ENCODE data around the gene H6PD.

Gene H6PD, protein sequence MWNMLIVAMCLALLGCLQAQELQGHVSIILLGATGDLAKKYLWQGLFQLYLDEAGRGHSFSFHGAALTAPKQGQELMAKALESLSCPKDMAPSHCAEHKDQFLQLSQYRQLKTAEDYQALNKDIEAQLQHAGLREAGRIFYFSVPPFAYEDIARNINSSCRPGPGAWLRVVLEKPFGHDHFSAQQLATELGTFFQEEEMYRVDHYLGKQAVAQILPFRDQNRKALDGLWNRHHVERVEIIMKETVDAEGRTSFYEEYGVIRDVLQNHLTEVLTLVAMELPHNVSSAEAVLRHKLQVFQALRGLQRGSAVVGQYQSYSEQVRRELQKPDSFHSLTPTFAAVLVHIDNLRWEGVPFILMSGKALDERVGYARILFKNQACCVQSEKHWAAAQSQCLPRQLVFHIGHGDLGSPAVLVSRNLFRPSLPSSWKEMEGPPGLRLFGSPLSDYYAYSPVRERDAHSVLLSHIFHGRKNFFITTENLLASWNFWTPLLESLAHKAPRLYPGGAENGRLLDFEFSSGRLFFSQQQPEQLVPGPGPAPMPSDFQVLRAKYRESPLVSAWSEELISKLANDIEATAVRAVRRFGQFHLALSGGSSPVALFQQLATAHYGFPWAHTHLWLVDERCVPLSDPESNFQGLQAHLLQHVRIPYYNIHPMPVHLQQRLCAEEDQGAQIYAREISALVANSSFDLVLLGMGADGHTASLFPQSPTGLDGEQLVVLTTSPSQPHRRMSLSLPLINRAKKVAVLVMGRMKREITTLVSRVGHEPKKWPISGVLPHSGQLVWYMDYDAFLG

DNA sequence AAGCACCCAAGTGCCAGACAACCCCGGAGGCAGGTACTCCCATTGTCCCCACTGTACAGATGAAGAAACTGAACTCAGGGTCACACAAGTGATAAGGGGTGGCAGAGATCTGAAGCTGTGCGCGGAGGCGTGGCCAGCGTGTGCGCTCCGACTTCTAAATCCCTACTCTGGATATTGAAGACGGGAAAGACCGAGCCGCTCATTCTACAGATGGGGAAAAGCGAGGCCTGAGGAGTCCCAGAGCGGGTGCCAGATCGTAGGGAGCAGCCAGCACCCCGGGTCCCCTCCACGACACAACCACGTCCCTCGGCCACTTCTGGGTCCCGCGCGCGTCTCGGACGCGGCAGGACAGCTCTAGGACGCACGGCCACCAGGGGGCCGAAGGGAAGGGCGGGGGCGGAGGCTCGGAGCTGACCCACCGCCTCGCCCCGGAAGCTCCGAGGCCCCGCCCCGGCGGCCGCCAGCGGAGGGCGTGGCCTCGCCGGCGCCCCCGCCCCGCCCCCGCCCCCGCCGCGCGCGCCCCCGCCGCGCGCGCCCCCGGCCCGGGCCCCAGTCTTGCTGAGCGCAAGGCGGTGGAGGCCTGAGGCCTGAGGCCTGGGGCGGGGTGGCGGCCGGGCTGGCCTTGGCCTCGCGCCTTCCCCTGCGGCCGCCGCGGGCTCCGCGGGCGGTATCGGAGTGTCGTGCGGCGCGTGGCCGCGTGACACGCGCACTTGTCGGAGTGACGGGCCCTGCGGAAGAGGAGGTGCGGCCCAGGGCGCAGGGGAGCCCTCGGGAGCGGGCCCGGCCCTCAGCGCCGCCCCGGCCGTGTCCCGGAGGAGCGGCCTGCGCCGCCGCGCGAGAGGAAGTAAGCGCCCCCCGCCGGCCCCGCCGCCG lies at the start of gene H6PD:
TSS of gene H6PD (plus strand) at position 552 of the 873 bp plus-strand sequence. CDS start 10,161 bp downstream, outside the sequence.
- DNase-seq, result peak; percentile 80

DNA sequence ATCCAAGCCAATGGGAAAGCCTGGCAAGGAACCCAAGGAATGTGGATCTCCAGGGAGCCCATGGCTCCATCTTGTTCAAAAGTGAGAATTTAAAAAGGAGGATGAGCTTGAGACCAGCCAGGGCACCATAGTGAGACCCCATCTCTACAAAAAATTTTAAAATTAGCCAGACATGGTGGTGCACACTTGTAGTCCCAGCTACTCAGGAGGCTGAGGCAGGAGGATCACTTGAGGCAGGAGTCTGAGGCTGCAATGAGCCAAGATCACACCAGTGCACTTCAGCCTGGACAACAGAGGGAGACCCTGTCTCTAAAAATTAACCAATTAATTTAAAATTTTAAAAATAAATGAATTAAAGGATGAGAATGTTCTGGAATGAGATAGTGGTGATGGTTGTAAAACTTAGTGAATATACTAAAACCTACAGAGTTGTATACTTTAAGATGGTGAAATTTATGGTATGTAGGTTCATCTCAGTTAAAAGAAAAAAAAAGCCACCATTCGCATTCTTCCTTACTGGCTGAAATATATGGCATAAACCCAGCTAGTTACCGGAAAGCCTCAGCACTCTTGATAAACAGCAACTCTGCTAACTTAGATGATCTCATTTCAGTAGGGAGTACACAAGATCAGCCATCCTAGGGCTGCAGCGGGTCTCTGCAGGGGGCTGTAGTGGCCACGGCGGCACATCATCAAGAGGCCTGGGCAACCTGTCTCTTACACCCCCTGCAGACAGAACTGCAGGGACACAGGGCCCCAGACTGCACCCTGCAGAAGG lies 48.3 kb upstream of the H6PD start:
- no peak for DNase-seq

DNA sequence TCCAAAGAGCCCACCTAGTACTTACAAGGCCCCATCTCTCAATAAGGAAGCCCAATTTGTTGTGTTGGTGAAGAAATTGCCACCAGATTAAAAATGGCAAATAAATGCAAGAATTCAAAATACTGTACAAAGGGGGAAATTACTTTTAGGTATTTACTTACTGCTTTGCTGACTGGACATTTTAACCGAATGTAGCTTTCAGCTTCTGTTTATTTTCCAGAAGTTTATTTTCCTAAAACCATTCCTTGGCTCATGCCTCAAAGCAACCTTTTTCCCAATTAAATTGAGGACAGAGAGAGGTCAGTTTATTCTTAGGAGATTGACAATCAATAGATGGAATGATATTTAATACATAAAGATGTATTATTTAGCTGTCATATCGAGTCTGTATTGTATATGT lies 47.6 kb upstream of the H6PD start:
- no peak for DNase-seq

DNA sequence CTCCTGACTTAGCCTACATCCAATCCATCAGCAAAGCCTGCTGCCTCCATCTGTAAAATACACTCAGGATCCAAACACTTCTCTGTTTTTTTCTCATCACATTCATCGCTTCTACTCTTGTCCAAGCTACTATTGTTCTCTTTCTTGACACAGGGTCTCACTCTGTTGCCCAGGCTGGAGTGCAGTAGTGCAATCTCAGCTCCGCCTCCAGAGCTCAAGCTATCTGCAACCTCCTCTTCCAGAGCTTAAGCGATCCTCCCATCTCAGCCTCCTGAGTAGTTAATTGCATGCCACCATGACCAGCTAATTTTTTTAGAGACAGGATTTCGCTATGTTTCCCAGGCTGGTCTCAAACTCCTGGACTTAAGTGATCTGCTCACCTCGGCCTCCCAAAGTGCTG lies 44.3 kb upstream of the H6PD start:
- no peak for DNase-seq

DNA sequence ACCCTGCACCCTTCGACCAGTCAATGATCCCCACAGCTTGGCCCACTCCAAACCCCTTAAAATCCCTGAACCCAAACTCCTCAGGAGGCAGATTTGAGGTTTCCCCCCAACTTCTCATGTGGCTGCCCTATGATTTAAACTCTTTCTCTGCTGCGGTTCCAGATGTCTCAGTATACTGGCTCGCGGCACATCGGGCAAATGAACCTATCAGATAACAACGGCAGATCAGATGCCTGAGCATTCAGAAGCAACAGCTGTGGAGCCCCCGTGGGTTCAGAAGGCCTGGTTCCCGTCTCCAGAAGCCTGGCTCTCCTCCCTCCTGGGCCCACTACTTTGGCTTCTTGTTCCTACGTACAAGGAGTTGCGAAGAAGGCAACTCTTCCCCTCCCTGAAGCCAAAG lies 43.3 kb upstream of the H6PD start:
- DNase-seq, result no peak

DNA sequence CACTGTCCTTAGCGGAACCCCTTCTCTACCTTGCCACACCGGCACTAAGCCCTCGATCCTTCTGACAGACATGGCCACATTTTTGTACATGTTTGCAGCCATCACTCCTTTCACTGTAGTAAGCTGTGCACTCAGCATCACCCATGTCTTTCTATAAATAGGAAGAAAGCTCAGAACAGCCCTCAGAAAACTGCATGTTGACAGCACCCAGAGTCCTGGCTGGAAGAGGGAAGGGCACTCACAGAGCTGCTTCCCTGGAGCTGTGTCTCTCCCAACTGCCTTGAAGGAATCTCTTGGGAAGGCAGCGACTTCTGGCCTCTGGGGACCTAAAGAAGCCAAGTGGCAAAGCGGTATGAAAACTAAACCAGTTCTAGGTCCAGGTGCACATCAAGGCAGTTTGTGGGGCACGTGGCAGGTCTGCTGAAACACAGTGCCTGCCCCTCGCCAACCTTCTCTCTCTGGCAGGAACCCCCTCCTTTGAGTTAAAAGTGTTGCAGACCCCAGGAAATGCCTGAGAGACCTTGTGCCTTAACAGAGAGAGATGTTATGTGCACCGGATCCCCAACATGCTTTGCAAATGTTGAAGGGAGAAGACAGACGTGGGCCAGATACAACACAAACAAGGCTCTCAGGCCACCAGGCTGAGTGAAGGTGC lies 41.9 kb upstream of the H6PD start:
- DNase-seq, result no peak

DNA sequence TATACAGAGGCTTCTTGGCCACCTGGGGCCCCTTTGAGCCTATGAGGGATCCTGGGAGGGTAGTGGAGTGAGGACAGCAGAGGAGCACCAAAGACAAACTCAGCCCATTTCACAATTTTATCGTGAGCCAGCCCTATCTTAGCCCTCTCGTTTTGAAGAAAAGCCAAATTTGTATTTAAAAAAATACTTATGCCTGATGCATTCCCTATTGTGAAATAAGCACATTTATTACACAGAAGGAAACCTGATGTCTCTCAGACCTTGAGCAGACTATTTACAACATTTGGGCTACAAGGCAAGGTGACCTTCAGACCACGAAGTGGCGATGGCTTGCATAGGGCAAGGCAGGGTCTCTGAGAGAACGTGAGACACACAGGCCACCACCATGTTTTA lies 41.3 kb upstream of the H6PD start:
- DNase-seq, result no peak

DNA sequence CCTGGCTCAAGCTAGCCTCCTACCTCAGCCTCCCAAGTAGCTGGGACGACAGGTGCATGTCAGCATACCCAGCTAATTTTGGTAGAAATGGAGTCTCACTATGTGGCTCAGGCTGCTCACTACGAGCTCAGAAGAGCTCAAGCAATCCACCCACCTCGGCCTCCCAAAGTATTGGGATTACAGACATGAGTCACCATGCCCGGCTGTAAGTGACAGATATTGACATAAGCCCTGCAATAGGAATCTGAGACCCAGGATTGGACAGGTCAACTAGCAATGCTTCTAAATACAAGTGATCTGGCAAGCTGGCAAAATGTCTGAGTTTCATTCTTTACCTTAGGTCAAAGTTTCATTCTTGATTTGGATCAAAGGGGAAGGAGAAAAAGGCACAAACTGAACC lies 40.5 kb upstream of the H6PD start:
- no peak for DNase-seq

DNA sequence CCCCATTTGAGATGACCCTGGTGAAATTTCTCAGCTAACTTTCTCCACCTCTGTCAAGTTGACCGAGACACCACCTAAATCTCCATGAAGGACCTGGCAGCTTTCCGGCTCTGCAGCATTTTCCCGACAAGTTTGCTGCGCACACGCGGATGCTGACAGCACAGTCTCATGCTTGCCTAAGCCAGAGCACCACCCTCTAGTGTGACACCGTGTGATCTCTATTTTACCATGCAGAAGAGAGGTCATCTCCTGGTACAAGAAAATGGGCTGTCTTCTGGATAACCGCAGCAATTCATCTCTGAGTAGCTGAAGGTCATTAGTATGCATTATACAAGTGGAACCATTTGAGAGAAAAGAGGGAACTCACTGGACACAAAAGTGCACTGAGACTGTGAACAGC lies 38.9 kb upstream of the H6PD start:
- no peak for DNase-seq

DNA sequence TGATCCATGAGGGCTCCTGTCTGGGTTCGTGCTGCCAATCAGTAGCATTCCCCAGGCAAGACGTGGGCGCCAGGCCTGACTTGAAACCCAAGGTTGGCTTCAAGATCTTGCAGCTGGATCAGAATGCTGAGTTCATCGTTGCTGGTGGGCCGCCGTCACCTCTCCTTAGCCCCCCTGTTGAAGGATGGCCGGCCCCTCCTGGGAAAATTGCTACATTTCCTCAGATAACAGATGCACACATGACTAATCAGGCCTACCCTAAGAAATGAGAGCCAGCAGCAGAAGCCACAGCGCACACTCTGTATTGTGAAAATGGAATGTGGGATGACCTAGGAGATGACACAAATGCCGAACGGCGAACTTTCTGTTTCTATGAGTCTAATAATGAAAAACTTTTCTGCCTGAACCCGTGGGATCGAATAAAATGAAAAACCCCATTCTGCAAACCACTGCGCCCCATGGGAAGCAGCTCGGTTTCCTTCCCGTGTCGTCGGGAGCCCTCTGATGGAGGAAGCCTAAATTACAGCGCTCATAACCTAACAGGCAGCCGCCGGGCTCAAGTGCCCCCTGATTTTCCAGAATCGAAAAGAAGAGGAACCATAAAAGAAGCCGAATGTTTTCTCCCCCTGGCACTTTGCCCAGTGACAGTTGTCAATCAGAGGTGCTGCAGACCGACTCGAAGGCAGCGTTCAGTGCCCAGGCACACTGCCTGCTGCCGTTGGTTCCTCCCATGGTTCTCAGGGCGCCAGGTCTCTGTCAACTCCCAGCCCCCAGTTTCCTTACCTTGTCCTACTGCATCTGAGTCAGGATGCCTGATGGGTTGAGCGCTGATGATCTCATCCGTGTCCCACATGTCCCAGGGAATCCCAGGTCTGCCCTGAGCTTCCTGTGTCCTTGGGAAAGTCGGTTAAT lies 38.2 kb upstream of the H6PD start:
- DNase-seq, result peak; percentile 55

DNA sequence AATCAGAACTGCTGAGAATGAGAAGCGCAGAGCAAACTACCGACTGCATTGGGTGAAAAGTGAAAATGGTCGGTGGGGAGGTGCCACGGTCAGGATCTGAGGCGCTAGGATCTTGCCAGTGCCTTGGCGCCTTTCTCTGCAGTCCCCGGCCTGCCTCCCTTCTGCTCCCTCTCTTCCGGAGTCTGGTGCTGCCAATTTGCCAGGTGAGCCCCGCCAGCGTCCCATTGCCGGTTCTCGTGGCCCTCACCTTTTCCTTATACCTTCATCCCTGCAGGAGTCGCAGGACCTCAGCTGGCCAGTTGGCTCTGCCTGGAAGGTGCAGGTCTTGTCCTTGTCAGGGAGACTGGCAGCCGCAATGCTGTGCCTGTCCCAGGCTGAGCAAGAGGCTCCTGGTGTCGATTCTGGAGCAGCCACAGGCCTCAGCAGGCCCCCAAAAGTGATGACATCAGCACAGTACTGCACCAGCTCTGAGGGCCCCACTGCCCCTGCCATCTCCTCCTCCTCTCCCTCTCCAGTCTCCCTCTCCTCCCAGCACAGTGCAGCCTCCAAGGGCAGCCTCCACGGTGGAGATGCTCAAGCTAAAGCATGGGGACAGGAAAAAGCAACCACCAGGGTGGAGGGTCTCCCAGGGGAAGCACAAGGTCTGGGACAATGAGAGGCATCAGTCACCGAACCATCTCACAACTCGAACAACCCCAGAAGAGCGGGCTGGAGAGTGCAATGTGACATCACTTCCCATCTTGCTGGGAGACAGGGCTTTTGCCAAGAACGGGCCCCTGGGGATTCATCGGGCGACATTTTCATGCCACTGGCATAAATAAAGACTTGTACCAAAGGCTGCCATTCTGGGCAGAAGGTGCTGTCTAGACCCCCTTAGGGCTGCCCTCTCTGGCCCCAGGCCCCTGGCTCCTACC lies 37.1 kb upstream of the H6PD start:
- no peak for DNase-seq

DNA sequence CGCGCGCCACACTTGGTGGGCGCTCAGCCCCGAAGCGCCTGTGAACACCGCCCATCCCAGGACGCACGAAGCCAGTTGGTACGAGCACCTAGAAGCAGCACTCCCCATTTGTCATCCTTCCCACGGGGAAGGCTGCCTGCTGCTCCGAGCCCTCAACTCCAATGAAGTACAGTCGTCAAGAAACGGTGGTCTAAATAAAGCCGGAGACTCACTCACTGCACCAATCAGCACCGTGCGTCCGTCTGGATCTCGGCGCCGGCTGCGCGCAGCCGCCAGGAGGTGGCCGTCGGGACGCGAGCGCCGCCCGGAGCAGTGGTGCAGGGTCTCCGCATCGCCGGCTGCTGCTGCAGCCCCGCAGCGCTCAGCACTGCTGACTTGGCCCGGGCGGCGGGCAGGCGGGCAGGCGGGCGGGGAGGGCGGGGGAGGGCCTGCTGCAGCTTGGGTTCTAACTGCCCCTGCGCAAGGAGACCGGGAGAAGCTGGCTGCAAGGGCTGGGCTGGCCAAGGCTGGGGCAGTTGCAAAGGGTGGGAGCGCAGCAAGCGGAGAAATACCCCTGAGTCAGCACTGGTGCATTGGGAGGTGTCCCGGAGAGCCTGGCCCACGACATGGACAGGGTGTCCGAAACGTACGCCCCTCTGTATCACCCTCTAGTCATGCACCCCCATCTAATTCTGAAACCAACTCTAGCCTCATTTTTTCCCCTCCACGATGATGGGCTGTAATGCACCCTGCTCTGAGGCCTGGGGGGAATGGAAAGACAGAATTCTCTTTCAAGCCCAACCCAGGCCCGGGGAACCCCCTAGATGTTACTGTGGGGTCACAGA lies 35.8 kb upstream of the H6PD start:
- no peak for DNase-seq

DNA sequence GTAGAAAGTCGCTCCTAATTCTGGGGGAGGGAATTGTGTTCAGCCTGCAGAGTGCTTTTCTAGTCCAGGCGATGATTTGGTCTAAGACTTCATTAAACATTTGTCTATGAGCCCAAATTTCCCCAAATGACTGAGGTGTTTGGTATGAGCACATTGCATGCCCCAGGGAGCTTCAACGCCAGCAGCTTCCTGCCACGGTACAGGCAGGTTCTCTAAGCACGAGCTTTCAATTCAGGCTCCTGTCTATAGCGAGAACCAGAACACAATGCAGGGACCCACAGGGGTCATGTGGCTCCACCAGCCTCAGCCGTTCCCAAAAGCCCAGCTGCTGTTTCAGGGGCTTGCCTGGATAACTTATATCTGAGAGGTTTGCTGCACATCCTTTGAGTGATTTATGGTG lies 34.1 kb upstream of the H6PD start:
- no peak for DNase-seq

DNA sequence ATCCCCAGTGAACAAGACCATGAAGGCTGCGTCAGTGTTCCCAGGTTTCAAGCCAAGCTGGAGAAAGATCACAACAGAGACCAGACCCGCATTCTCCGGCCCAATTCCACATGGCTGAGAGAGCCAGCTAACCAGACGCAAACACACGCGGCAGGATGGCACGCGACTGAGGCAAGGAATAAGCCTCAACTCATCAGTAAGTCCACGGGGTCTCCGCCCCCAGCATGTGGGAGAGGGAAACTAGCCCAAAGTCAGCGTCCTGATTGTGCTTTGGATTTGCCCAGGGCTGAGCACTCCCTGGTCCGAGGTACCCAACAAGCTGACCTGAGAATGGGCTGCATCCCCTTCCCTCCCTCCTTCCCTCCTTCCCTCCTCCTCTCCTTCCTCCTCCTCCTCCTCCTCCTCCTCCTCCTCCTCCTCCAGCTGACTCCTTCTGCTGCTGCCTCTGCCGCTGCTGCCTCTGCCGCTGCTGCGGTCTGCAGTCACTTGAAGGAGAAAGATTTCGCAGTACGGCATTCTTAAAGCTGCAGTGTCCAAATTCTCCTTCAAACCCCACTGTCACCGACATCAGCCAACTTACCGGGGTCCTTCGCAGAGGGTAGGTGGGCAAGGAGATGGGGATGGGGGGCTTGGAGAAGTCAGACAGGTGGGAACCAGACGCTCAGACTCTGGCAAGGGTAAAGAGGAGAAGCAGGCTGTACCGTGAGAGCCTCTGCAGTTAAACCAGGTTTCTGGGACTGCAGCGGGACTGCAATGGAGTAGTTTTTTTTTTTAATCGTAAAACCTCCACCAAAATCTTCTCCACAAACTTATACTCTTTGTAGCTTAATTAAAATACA lies 33.0 kb upstream of the H6PD start:
- DNase-seq, result no peak

DNA sequence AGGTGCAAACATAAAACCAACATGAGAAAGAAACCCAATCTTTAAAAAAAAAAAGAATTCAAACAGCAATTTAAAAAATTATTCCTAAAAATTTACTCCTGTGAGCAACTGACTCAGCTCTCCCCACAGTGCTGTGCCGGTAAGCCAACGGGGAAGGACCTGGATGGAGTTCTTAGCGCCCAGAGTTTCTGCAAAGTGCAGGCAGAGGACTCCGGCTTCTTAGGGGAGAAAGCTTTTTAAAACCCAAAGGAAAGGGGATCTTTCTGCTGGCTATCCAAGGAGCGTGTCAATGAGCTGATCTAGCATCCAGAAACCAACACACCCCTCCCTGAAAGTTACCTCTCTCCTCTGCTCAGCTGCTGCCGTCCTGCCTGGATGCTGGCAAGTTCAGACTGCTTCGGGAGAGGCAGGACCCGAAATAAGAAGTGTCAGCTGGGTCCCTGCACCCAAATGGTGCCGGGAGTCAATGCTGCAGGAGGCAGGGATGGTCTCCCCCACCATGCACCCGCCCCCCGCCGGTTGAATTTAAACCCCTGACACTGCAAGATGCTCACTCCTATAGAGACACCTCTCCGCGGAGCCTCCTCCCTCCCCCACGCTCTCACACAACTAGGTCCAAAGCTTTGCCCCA lies 32.2 kb upstream of the H6PD start:
- DNase-seq, result no peak

DNA sequence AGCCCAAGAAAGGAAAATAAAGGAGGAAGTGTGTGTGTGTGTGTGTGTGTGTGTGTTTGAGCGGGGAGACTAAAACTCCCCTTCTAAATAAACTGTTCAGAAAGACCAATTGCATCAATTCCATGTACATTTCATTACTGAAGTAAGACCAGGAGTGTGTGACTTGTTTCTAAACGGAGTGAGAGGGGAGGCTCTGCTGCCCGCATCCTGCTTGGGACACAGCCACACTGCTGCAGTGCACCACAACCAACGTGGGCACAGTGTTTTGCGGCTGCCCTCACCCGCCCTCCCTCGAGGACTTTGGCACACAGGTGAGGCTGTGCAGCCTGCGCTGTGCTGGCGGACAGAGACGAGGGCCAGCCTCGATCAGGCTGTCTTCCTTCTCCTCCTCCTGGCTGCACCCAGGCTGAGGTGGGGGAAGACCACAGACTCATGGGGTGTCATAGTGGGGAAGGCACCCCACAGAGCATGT lies 31.0 kb upstream of the H6PD start:
- no peak for DNase-seq

DNA sequence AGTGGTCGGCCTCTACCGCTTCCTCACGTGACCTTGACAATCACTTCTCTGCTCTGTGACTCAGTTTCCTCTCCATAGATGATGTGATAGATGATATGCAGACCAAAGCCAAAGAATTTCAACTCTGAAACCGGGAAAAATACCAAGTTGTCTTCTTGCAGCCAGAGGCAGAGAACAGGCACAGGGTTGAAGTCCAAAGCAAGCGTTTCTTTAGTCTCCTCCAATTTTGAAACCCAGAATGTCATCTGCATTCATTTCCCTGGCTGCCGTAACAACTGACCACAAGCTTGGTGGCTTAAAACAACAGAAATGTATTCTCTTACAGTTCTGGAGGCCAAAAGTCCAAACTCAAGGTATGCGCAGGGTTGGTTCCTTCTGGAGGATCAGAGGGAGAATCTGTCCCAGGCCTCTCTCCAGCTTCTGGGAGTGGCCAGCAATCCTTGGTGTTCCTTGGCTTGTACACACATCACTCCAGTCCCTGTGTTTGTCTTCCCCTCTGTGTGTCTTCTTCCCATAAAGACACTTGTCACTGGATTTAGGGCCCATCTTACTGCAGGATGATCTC lies 30.3 kb upstream of the H6PD start:
- DNase-seq, result no peak

All from CD4-positive, alpha-beta T cell treated with Interleukin-15 for 1 hour (primary cell).